DOHH2 (cell line): ENCODE results near the gene SMARCA4.

Experiments used
- H3F3A ChIP-seq: fragments of 200-600 bp; sonication (generic), shearing (Covaris generic); 2 replicates; pipeline ENCODE4 v1.6.0; 2016; ENCODE audit warnings: antibody characterized with exemption, mild to moderate bottlenecking; ENCODE audit not compliant: control insufficient read depth, insufficient read depth
- H3K27ac ChIP-seq: fragments of 200-600 bp; sonication (generic); 2 replicates; pipeline ENCODE4 v1.5.1; 2014; ENCODE audit warnings: low read depth, mild to moderate bottlenecking, low read length, moderate library complexity
- H3K27me3 ChIP-seq: fragments of 200-600 bp; sonication (generic); 2 replicates; pipeline ENCODE4 v1.6.1; 2014; ENCODE audit warnings: mild to moderate bottlenecking, low read length, mixed read lengths; ENCODE audit not compliant: control insufficient read depth
- H3K36me3 ChIP-seq: fragments of 200-600 bp; sonication (generic); 2 replicates; pipeline ENCODE4 v1.6.1; 2014; ENCODE audit warnings: mild to moderate bottlenecking, low read length, moderate library complexity, mixed read lengths; ENCODE audit not compliant: control insufficient read depth
- H3K4me1 ChIP-seq: fragments of 200-600 bp; sonication (generic); 2 replicates; pipeline ENCODE4 v1.6.1; 2014; ENCODE audit warnings: mild to moderate bottlenecking, low read length, mixed read lengths; ENCODE audit not compliant: control insufficient read depth
- H3K4me2 ChIP-seq: fragments of 200-600 bp; sonication (generic); 2 replicates; pipeline ENCODE4 v1.6.0; 2014; ENCODE audit warnings: mild to moderate bottlenecking, low read length, moderate library complexity
- H3K4me3 ChIP-seq: fragments of 200-600 bp; sonication (generic); 2 replicates; pipeline ENCODE4 v1.5.1; 2014; ENCODE audit warnings: mild to moderate bottlenecking, low read length, mixed read lengths
- H3K79me2 ChIP-seq: fragments of 200-600 bp; sonication (generic); 2 replicates; pipeline ENCODE4 v1.6.1; 2014; ENCODE audit warnings: mild to moderate bottlenecking, low read length, mixed read lengths; ENCODE audit not compliant: control insufficient read depth
- H3K9me2 ChIP-seq: fragments of 200-600 bp; sonication (generic); replicated peaks from 2 replicates; pipeline ENCODE4 v1.6.1; 2014; ENCODE audit warnings: mild to moderate bottlenecking, low read length, mixed read lengths; ENCODE audit not compliant: control insufficient read depth
- H3K9me3 ChIP-seq: fragments of 200-600 bp; sonication (generic); 2 replicates; pipeline ENCODE4 v1.6.1; 2014; ENCODE audit warnings: antibody characterized with exemption, low read length, mixed read lengths; ENCODE audit not compliant: control insufficient read depth, insufficient read depth
- H4K20me1 ChIP-seq: fragments of 200-600 bp; sonication (generic); 2 replicates; pipeline ENCODE4 v1.6.0; 2014; ENCODE audit warnings: low read depth, mild to moderate bottlenecking, antibody characterized with exemption, low read length, moderate library complexity; ENCODE audit not compliant: control insufficient read depth, insufficient read depth
- EZH2phosphoT487 ChIP-seq: fragments of 200-600 bp; sonication (generic); IDR thresholded peaks from 2 replicates; pipeline ENCODE4 v1.6.1; 2017; ENCODE audit warnings: borderline replicate concordance, mild to moderate bottlenecking, antibody characterized with exemption, low read length, moderate library complexity, mixed read lengths
- TF ChIP-seq, protein P1 (sequence below): fragments of 200-600 bp; sonication (generic); IDR thresholded peaks from one replicate; pipeline ENCODE4 v1.5.1; 2014; ENCODE audit warnings: antibody characterized with exemption, mild to moderate bottlenecking, low read depth, low read length; ENCODE audit not compliant: poor library complexity, severe bottlenecking

The SMARCA4 gene

DNA sequence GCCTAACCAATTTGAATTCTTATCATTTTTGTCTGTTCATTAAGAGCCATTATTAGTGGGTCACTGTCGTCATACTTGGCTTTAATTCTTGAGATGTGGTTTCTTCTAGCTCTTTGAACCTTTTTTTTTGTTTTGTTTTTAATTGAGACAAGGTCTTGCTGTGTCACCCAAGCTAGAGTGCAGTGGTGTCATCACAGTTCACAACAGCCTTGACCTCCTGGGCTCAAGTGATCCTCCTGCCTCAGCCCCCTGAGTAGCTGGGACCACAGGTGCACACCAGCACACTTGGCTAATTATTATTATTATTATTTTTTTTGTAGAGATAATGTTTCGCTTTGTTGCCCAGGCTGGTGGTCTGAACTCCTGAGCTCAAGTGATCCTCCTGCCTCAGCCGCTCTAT lies 102.6 kb downstream of the SMARCA4 start:
- H3K4me3 ChIP-seq = no peak overlapping the region
- no peaks in the 10 kb centered on the region for H3K27me3 ChIP-seq
- peaks cover 69% of the 10 kb centered on the region for H3K36me3 ChIP-seq
- H3K27ac ChIP-seq = no peak overlapping the region
- TF ChIP-seq EZH2phosphoT487 = no peak
- TF ChIP-seq, protein P1, sequence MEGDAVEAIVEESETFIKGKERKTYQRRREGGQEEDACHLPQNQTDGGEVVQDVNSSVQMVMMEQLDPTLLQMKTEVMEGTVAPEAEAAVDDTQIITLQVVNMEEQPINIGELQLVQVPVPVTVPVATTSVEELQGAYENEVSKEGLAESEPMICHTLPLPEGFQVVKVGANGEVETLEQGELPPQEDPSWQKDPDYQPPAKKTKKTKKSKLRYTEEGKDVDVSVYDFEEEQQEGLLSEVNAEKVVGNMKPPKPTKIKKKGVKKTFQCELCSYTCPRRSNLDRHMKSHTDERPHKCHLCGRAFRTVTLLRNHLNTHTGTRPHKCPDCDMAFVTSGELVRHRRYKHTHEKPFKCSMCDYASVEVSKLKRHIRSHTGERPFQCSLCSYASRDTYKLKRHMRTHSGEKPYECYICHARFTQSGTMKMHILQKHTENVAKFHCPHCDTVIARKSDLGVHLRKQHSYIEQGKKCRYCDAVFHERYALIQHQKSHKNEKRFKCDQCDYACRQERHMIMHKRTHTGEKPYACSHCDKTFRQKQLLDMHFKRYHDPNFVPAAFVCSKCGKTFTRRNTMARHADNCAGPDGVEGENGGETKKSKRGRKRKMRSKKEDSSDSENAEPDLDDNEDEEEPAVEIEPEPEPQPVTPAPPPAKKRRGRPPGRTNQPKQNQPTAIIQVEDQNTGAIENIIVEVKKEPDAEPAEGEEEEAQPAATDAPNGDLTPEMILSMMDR = no peak
- H3K4me2 ChIP-seq = no peak overlapping the region
- H3K9me2 ChIP-seq = no peaks in the 10 kb centered on the region
- H4K20me1 ChIP-seq = no peaks in the 10 kb centered on the region
- H3F3A ChIP-seq = no peaks in the 10 kb centered on the region
- H3K79me2 ChIP-seq = no peaks in the 10 kb centered on the region
- no peaks in the 10 kb centered on the region for H3K4me1 ChIP-seq
- H3K9me3 ChIP-seq = no peaks in the 10 kb centered on the region

DNA sequence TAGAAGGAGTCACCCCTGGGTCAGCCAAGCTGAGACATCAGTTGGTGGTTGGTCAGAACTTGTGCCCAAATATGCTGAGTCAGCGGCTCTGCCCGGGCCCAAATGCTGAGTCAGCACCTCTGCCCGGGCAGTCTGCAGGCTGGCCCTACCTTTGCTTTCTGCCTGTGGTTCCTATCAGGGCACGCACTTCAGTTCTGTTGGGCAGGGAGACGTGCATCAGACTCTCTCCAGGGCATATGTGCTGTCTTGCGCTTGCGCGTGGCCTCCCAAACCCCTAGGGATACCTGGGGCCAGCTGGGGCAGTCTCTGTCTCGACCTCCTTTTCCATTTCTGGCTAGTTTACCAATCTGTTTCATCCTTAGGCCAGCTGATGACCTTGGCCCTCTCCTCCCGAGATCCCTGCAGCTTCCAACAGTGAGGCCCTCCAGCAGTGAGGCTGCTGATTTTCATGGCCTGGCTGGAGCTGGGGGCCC lies 104.0 kb downstream of the SMARCA4 start:
- Histone ChIP-seq H3K27me3 (no peaks in the 10 kb centered on the region), H3K27ac (no peak overlapping the region), H3K4me3 (no peak overlapping the region), H3K9me2 (no peaks in the 10 kb centered on the region), H3K36me3 (peaks cover 54% of the 10 kb centered on the region), H3F3A (peaks cover under 1% of the 10 kb centered on the region; the same call in 1 of the 2 replicates), H3K4me1 (peaks cover 10% of the 10 kb centered on the region), H3K9me3 (no peaks in the 10 kb centered on the region), H3K4me2 (no peak overlapping the region), H3K79me2 (no peaks in the 10 kb centered on the region), H4K20me1 (no peaks in the 10 kb centered on the region)
- TF ChIP-seq, protein P1 = no peak
- no peak for TF ChIP-seq EZH2phosphoT487

GRCh38 chr19:11066326-11066725 lies 105.5 kb downstream of the SMARCA4 start:
- no peaks in the 10 kb centered on the region for H3K27me3 ChIP-seq
- no peaks in the 10 kb centered on the region for H3K9me2 ChIP-seq
- no peak for TF ChIP-seq EZH2phosphoT487
- TF ChIP-seq, protein P1 = no peak
- peaks cover 44% of the 10 kb centered on the region for H3K36me3 ChIP-seq
- H3F3A ChIP-seq = peaks cover 5% of the 10 kb centered on the region; the same call in 1 of the 2 replicates
- peaks cover 14% of the 10 kb centered on the region for H3K4me1 ChIP-seq
- H3K4me2 ChIP-seq = no peak overlapping the region
- no peaks in the 10 kb centered on the region for H4K20me1 ChIP-seq
- no peaks in the 10 kb centered on the region for H3K9me3 ChIP-seq
- no peak overlapping the region for H3K27ac ChIP-seq
- no peaks in the 10 kb centered on the region for H3K79me2 ChIP-seq
- no peak overlapping the region for H3K4me3 ChIP-seq
